A549 (cell line): ENCODE data around the gene SPDYE4. TPM values are rescaled to one million over a fixed set of nuclear protein-coding genes. Genes with fewer than 3 reads are reported as not detected.

Source experiments
- ATAC-seq, 2 experiments: fragments of 200-7000 bp in 1 of 2; fragments of >200 bp in 1 of 2; cut with Nextera tagmentation in 1 of 2; cut with Tn5 transposase in 1 of 2; 3 replicates each; pipeline versions ENCODE4 v1.8.0 to v1.9.1; 2018 to 2020; ENCODE audit warnings: mild to moderate bottlenecking in 1 of 2, moderate library complexity in 1 of 2
- CTCF ChIA-PET: fragments of 300-600 bp; sonication (Branson Sonifier 250); formaldehyde crosslinking; extraction: SDS; loops from one replicate; lab custom pipeline; 2021; ENCODE audit warnings: antibody characterized with exemption, inconsistent platforms; lab: Yijun Ruan, JAX
- POLR2A ChIA-PET: fragments of 350-600 bp; formaldehyde crosslinking; extraction: SDS; loops from one replicate; lab custom pipeline; 2021; ENCODE audit warnings: antibody characterized with exemption, inconsistent platforms; lab: Yijun Ruan, JAX
- DNase-seq, 2 experiments: peaks; one replicate each; pipeline versions ENCODE4 v3.0.0 to v3.0.0-alpha.2; 2011 to 2016; ENCODE audit warnings: low read depth in 1 of 2, low spot score in 1 of 2
- FAIRE-seq: peaks from 2 replicates; lab custom pipeline; 2011; peaks lifted over from hg19 to GRCh38; lab: Jason Lieb, UNC
- H3K27ac ChIP-seq, 2 experiments: fragments of >200 bp; sonication (Bioruptor Twin); formaldehyde crosslinking; 3 replicates each; pipeline ENCODE4 v1.5.1; 2016 to 2017
- H3K4me1 ChIP-seq: fragments of >200 bp; sonication (Bioruptor Twin); formaldehyde crosslinking; 3 replicates; pipeline ENCODE4 v1.6.1; 2016
- H3K4me2 ChIP-seq: fragments of >200 bp; sonication (Bioruptor Twin); formaldehyde crosslinking; 3 replicates; pipeline ENCODE4 v1.6.1; 2016
- H3K4me3 ChIP-seq: fragments of >200 bp; sonication (Bioruptor Twin); formaldehyde crosslinking; 3 replicates; pipeline ENCODE4 v1.5.1; 2016
- H3K9me3 ChIP-seq: fragments of >200 bp; sonication (Bioruptor Twin); formaldehyde crosslinking; 3 replicates; pipeline ENCODE4 v1.6.1; 2016
- CBX8 ChIP-seq: fragments of 200-600 bp; sonication (generic); IDR thresholded peaks from 2 replicates; pipeline ENCODE4 v1.6.1; 2016
- CHD2 ChIP-seq: fragments of 150-350 bp; IDR thresholded peaks from 2 replicates; pipeline ENCODE4 v1.6.1; 2014; ENCODE audit warnings: low read length; ENCODE audit not compliant: partially characterized antibody
- CHD4 ChIP-seq: fragments of 200-600 bp; sonication (generic); IDR thresholded peaks from 2 replicates; pipeline ENCODE4 v1.6.1; 2016; ENCODE audit warnings: antibody characterized with exemption, mild to moderate bottlenecking, borderline replicate concordance
- EHMT2 ChIP-seq: fragments of 200-600 bp; sonication (generic); IDR thresholded peaks from 2 replicates; pipeline ENCODE4 v1.6.1; 2016; ENCODE audit warnings: antibody characterized with exemption, low read depth, mild to moderate bottlenecking, moderate library complexity
- ESRRA ChIP-seq: fragments of 150-350 bp; IDR thresholded peaks from 2 replicates; pipeline ENCODE4 v1.6.1; 2014; ENCODE audit warnings: mild to moderate bottlenecking, low read length, borderline replicate concordance
- HOXB13 ChIP-seq: fragments of 250-450 bp; sonication (Bioruptor Pico); IDR thresholded peaks from 2 replicates; pipeline ENCODE4 v1.5.0; 2020; ENCODE audit warnings: low read depth, mild to moderate bottlenecking, moderate library complexity
- HOXB5 ChIP-seq: fragments of 250-450 bp; sonication (Bioruptor Pico); IDR thresholded peaks from 2 replicates; pipeline ENCODE4 v1.5.0; 2020; ENCODE audit warnings: mild to moderate bottlenecking, moderate library complexity
- KDM1A ChIP-seq: fragments of 200-600 bp; sonication (generic); IDR thresholded peaks from 2 replicates; pipeline ENCODE4 v1.6.1; 2016; ENCODE audit warnings: low read depth, mild to moderate bottlenecking
- MAFK ChIP-seq: fragments of 450-650 bp; IDR thresholded peaks from 2 replicates; pipeline ENCODE4 v1.6.1; 2014; ENCODE audit not compliant: partially characterized antibody
- MAZ ChIP-seq: fragments of 150-350 bp; IDR thresholded peaks from 2 replicates; pipeline ENCODE4 v1.6.1; 2014; ENCODE audit warnings: antibody characterized with exemption, low read depth, low read length, borderline replicate concordance
- MYC ChIP-seq: IDR thresholded peaks from 2 replicates; pipeline ENCODE4 v1.6.1; 2012; ENCODE audit warnings: mild to moderate bottlenecking, inconsistent platforms, low read length, improper control_type of control experiment, borderline replicate concordance
- NFE2L2 ChIP-seq: fragments of 150-350 bp; conservative IDR thresholded peaks from 2 replicates; pipeline ENCODE4 v1.6.1; 2014; ENCODE audit warnings: low read length
- POLR2A ChIP-seq: IDR thresholded peaks from 2 replicates; pipeline ENCODE4 v1.6.1; 2012; ENCODE audit warnings: mild to moderate bottlenecking, low read length
- POLR2AphosphoS2 ChIP-seq: conservative IDR thresholded peaks from 2 replicates; pipeline ENCODE4 v1.6.1; 2012; ENCODE audit warnings: low read length, improper control_type of control experiment, inconsistent platforms
- RAD21 ChIP-seq, 2 experiments: fragments of >200 bp in 1 of 2; sonication (Bioruptor Twin) in 1 of 2; formaldehyde crosslinking in 1 of 2; IDR thresholded peaks in 1 of 2; conservative IDR thresholded peaks in 1 of 2; 2 replicates in 1 of 2; 3 replicates in 1 of 2; pipeline ENCODE4 v1.6.1; 2012 to 2018; ENCODE audit warnings: inconsistent platforms in 1 of 2
- RNF2 ChIP-seq: fragments of 200-600 bp; sonication (generic); IDR thresholded peaks from 2 replicates; pipeline ENCODE4 v1.6.1; 2016; ENCODE audit warnings: low read depth, mild to moderate bottlenecking, antibody characterized with exemption, moderate library complexity, borderline replicate concordance
- ZFP36 ChIP-seq: fragments of 450-650 bp; IDR thresholded peaks from 2 replicates; pipeline ENCODE4 v1.6.1; 2014; ENCODE audit warnings: borderline replicate concordance; ENCODE audit not compliant: partially characterized antibody
- WGBS: methylation state at CpG from one replicate; pipeline ENCODE4 v1.1.6; 2017; ENCODE audit errors: missing lambda C conversion rate; 5-methylcytosine and 5-hydroxymethylcytosine counted together
- polyA plus RNA-seq, 4 experiments: library from polyadenylated mRNA; depleted of rRNA in 3 of 4; stranded (reverse); fragments of >200 nt; fragmentation: RNase III in 1 of 4; extraction: RNeasy Plus Mini Kit Qiagen cat#74134 plus additional on column Dnase treatment in 1 of 4; gene quantifications; 2 replicates in 3 of 4; 3 replicates in 1 of 4; pipeline ENCODE4 v1.2.3, GENCODE V29; 2011 to 2017
- TF ChIP-seq, protein P1 (sequence below): IDR thresholded peaks from 2 replicates; pipeline ENCODE4 v1.6.1; 2012
- TF ChIP-seq, protein P2 (sequence below): fragments of 200-600 bp; sonication (generic); IDR thresholded peaks from 2 replicates; pipeline ENCODE4 v1.6.1; 2016; ENCODE audit warnings: antibody characterized with exemption, mild to moderate bottlenecking, moderate library complexity
- TF ChIP-seq, protein P3 (sequence below): IDR thresholded peaks from 2 replicates; pipeline ENCODE4 v1.6.1; 2012; ENCODE audit warnings: low read depth, borderline replicate concordance

The SPDYE4 gene
- polyA plus RNA-seq, 2 of the 4 experiments (the other 2 are of a cell fraction): not detected

DNA sequence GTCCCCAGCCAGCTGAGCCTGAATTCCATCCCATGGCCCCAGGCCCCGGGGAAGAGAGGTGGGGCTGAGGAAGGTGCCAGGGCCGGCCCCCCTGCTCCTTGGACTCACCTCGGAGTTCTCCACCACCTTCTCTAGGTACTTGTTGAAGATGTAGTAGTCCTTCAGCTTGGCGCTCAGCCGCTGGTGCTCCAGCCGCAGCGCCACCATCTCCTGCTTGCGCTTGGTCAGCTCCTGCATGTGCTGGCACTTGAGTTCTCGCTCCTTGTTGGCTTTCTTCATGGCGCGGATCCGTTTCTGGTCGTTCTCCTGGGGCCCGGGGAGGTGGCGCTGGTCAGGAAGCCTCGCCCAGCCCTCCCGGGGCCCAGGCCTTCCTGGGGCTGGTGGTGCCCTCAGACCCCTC lies 17.0 kb downstream of the SPDYE4 start:
- DNase-seq (no peak), FAIRE-seq (no peak), ATAC-seq (no peak)
- no peaks in the 10 kb centered on the region; the same call in 2 of the 3 replicates for H3K4me1 ChIP-seq
- H3K27ac ChIP-seq: no peak overlapping the region
- no peak overlapping the region for H3K4me3 ChIP-seq
- ChIA-PET POLR2A (no interaction called here), CTCF (interaction anchor here (0.6 to 2.7 kb wide), 8 partner anchors 10 to 358 kb away, joined by 3 to 15 read pairs (median 4); no protein-coding TSS in a partner anchor)
- WGBS: 77% methylated on average over 16 of the region's 17 CpGs
- H3K9me3 ChIP-seq: no peaks in the 10 kb centered on the region
- no peak overlapping the region for H3K4me2 ChIP-seq
- TF ChIP-seq POLR2A (no peak), HOXB5 (CRISPR knock-in tag) (no peak), POLR2AphosphoS2 (no peak), HOXB13 (CRISPR knock-in tag) (no peak), EHMT2 (no peak), CHD2 (no peak), MAFK (no peak), ZFP36 (no peak), RAD21 (conservative IDR thresholded peaks at IDR 0.05 in 1 of 2, IDR thresholded peaks at IDR 0.05 in 1 of 2) (no peak)
- TF ChIP-seq, protein P1, sequence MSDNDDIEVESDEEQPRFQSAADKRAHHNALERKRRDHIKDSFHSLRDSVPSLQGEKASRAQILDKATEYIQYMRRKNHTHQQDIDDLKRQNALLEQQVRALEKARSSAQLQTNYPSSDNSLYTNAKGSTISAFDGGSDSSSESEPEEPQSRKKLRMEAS: no peak
- TF ChIP-seq, protein P2, sequence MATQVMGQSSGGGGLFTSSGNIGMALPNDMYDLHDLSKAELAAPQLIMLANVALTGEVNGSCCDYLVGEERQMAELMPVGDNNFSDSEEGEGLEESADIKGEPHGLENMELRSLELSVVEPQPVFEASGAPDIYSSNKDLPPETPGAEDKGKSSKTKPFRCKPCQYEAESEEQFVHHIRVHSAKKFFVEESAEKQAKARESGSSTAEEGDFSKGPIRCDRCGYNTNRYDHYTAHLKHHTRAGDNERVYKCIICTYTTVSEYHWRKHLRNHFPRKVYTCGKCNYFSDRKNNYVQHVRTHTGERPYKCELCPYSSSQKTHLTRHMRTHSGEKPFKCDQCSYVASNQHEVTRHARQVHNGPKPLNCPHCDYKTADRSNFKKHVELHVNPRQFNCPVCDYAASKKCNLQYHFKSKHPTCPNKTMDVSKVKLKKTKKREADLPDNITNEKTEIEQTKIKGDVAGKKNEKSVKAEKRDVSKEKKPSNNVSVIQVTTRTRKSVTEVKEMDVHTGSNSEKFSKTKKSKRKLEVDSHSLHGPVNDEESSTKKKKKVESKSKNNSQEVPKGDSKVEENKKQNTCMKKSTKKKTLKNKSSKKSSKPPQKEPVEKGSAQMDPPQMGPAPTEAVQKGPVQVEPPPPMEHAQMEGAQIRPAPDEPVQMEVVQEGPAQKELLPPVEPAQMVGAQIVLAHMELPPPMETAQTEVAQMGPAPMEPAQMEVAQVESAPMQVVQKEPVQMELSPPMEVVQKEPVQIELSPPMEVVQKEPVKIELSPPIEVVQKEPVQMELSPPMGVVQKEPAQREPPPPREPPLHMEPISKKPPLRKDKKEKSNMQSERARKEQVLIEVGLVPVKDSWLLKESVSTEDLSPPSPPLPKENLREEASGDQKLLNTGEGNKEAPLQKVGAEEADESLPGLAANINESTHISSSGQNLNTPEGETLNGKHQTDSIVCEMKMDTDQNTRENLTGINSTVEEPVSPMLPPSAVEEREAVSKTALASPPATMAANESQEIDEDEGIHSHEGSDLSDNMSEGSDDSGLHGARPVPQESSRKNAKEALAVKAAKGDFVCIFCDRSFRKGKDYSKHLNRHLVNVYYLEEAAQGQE: no peak

DNA sequence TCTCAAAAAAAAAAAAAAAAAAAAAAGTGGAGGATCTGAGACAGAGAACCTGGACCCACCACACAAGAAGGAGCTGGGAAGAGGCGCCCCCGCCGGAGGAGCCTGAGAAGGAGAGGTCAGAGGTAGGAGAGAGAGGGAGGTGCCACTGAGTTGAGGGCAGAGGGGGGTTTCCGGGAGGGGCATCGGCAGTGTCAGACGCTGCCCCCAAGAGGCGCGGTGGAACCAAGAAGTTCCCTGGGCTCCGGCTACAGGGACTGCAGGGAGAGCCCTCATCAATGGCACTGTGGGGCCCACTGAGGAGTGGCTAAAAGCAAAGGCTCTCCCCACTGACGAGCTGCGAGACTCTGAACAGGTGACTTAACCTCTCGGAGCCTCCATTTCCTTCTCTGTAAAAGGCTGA lies 17.9 kb downstream of the SPDYE4 start:
- 71% methylated on average over 12 of the region's 12 CpGs for WGBS
- no peak overlapping the region for H3K4me3 ChIP-seq
- TF ChIP-seq CHD4 (no peak), MYC (no peak), POLR2AphosphoS2 (no peak), CBX8 (no peak), ZFP36 (no peak), RNF2 (no peak), MAZ (no peak), KDM1A (no peak), NFE2L2 (no peak), ESRRA (no peak)
- TF ChIP-seq, protein P3, sequence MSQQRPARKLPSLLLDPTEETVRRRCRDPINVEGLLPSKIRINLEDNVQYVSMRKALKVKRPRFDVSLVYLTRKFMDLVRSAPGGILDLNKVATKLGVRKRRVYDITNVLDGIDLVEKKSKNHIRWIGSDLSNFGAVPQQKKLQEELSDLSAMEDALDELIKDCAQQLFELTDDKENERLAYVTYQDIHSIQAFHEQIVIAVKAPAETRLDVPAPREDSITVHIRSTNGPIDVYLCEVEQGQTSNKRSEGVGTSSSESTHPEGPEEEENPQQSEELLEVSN: no peak
- TF ChIP-seq, protein P2: no peak
- no peak overlapping the region for H3K27ac ChIP-seq
- no peak for DNase-seq
- H3K4me1 ChIP-seq: no peaks in the 10 kb centered on the region; the same call in 2 of the 3 replicates
- 0 out of 3 replicates have a peak overlapping the region, but pooled peaks have one; percentile 18 for H3K4me2 ChIP-seq
- H3K9me3 ChIP-seq: no peaks in the 10 kb centered on the region
- no peak for ATAC-seq
- CTCF ChIA-PET: interaction anchor here (0.6 to 2.7 kb wide), 7 partner anchors 12 to 357 kb away, joined by 3 to 15 read pairs (median 3); no protein-coding TSS in a partner anchor
- POLR2A ChIA-PET: no interaction called here
- FAIRE-seq: no peak
